K562 (cell line): ENCODE measurements around the gene MYO1D.

Experiments
- EP300 ChIP-seq: IDR thresholded peaks from 2 replicates; pipeline ENCODE4 v1.6.1; 2012; ENCODE audit warnings: low read length, improper control_type of control experiment
- TF ChIP-seq, protein P1 (sequence below): sonication (generic); formaldehyde crosslinking; IDR thresholded peaks from 2 replicates; pipeline ENCODE4 v1.8.1; 2023; ENCODE audit warnings: mild to moderate bottlenecking, missing genetic modification reagents

DNA sequence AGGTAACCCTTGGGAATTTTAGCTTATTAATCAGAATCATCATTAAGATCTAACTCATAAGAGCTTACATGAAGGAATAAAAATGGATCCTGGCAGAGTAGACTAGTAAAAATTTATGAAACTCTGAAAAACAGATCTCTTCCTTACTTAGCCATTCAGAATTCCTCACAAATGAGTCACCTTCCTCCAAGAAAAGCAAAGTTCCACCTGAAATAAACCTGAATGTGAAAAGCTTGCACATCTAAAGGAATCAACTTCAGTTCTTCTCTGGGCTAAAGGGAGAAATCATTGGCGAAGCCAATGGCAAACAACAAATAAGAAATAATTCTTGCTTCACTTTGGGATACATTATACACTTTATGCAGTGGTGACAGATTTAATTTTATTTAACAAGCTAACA, 22.7 kb downstream of the MYO1D start:
- TF ChIP-seq, protein P1, sequence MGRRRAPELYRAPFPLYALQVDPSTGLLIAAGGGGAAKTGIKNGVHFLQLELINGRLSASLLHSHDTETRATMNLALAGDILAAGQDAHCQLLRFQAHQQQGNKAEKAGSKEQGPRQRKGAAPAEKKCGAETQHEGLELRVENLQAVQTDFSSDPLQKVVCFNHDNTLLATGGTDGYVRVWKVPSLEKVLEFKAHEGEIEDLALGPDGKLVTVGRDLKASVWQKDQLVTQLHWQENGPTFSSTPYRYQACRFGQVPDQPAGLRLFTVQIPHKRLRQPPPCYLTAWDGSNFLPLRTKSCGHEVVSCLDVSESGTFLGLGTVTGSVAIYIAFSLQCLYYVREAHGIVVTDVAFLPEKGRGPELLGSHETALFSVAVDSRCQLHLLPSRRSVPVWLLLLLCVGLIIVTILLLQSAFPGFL (CRISPR knock-in tag), result no peak
- no peak for TF ChIP-seq EP300
